GM12878 (cell line): ENCODE data around the gene PERCC1. TPM values are rescaled to one million over a fixed set of nuclear protein-coding genes. Genes with fewer than 3 reads are reported as not detected.

Source experiments
- ATAC-seq: fragments of 200-7000 bp; cut with Tn5 transposase; 3 replicates; pipeline ENCODE4 v1.9.1; 2020; ENCODE audit warnings: mild to moderate bottlenecking, moderate library complexity
- BruUV-seq: library from RNA; stranded (reverse); fragments of 400-500 nt; replicated peaks from 2 replicates; lab custom pipeline; 2021; lab: Mats Ljungman, UMichigan
- CTCF ChIA-PET: fragments of 300-600 bp; sonication (Branson Sonifier 250); formaldehyde crosslinking; extraction: SDS; loops from one replicate; lab custom pipeline; 2021; ENCODE audit warnings: inconsistent platforms; lab: Yijun Ruan, JAX
- POLR2A ChIA-PET: fragments of 350-600 bp; formaldehyde crosslinking; extraction: SDS; loops from one replicate; lab custom pipeline; 2021; ENCODE audit warnings: inconsistent platforms; lab: Charles Lee
- RAD21 ChIA-PET: fragments of 300-600 bp; sonication (Branson Sonifier 250); formaldehyde crosslinking; loops from one replicate; lab custom pipeline; 2023; ENCODE audit warnings: antibody characterized with exemption; ENCODE audit not compliant: unreplicated experiment; lab: Charles Lee
- SMC1A ChIA-PET: fragments of 300-600 bp; sonication (Branson Sonifier 250); formaldehyde crosslinking; loops from one replicate; lab custom pipeline; 2023; ENCODE audit not compliant: unreplicated experiment, uncharacterized antibody; lab: Charles Lee
- DNase-seq: peaks from one replicate; pipeline ENCODE4 v3.0.0-alpha.2; 2011; ENCODE audit warnings: low read depth, low spot score
- FAIRE-seq: peaks from 3 replicates; lab custom pipeline; 2011; peaks lifted over from hg19 to GRCh38; lab: Jason Lieb, UNC
- H2AFZ ChIP-seq: 2 replicates; pipeline ENCODE4 v1.6.0; 2011; ENCODE audit warnings: low read depth, low read length, control low read depth; ENCODE audit not compliant: control insufficient read depth
- H3K27ac ChIP-seq: 2 replicates; pipeline ENCODE4 v1.5.1; 2011; ENCODE audit warnings: control low read depth; ENCODE audit not compliant: control insufficient read depth, insufficient read depth
- H3K27me3 ChIP-seq, 2 experiments: replicated peaks in 1 of 2; 2 replicates each; pipeline versions ENCODE4 v1.6.0 to v1.6.1; 2011; ENCODE audit warnings: low read length in 1 of 2; ENCODE audit not compliant: control insufficient read depth in 2 of 2, insufficient read depth in 2 of 2
- H3K36me3 ChIP-seq, 2 experiments: 2 replicates each; pipeline ENCODE4 v1.5.1; 2011; ENCODE audit warnings: low read length in 1 of 2; ENCODE audit not compliant: control insufficient read depth in 2 of 2, insufficient read depth in 2 of 2
- H3K4me1 ChIP-seq: 2 replicates; pipeline ENCODE4 v1.6.1; 2011; ENCODE audit warnings: mild to moderate bottlenecking, low read length, moderate library complexity, mixed read lengths; ENCODE audit not compliant: control insufficient read depth, insufficient read depth
- H3K4me2 ChIP-seq: 2 replicates; pipeline ENCODE4 v1.6.0; 2011; ENCODE audit warnings: control low read depth; ENCODE audit not compliant: control insufficient read depth, insufficient read depth
- H3K4me3 ChIP-seq: fragments of 200-600 bp; sonication (generic); 2 replicates; pipeline ENCODE4 v1.5.1; 2016
- H3K79me2 ChIP-seq: 2 replicates; pipeline ENCODE4 v1.6.0; 2011; ENCODE audit warnings: low read length; ENCODE audit not compliant: control insufficient read depth, insufficient read depth
- H3K9ac ChIP-seq: 2 replicates; pipeline ENCODE4 v1.8.0; 2011; ENCODE audit warnings: low read length, control low read depth, mixed read lengths; ENCODE audit not compliant: control insufficient read depth, insufficient read depth
- H3K9me3 ChIP-seq: replicated peaks from 3 replicates; pipeline ENCODE4 v1.5.1; 2011; ENCODE audit warnings: mild to moderate bottlenecking, low read length; ENCODE audit not compliant: control insufficient read depth, insufficient read depth
- H4K20me1 ChIP-seq: 2 replicates; pipeline ENCODE4 v1.6.0; 2011; ENCODE audit not compliant: control insufficient read depth, insufficient read depth
- HDAC6 ChIP-seq: fragments of 200-600 bp; sonication (generic); IDR thresholded peaks from one replicate; pipeline ENCODE4 v1.8.0; 2017; ENCODE audit warnings: antibody characterized with exemption; ENCODE audit not compliant: unreplicated experiment
- HDGF ChIP-seq: fragments of 450-650 bp; IDR thresholded peaks from 2 replicates; pipeline ENCODE4 v1.6.1; 2016; ENCODE audit warnings: antibody characterized with exemption
- IRF4 ChIP-seq: IDR thresholded peaks from 2 replicates; pipeline ENCODE4 v1.6.1; 2011; ENCODE audit warnings: low read depth, low read length
- JUNB ChIP-seq: IDR thresholded peaks from 2 replicates; pipeline ENCODE4 v1.6.1; 2016; ENCODE audit warnings: antibody characterized with exemption, mild to moderate bottlenecking
- MYC ChIP-seq: IDR thresholded peaks from 2 replicates; pipeline ENCODE4 v1.6.1; 2011; ENCODE audit warnings: mild to moderate bottlenecking, low read length, moderate library complexity, inconsistent platforms; ENCODE audit not compliant: insufficient read depth, insufficient replicate concordance, insufficient read length, severe bottlenecking
- NFIC ChIP-seq: IDR thresholded peaks from 2 replicates; pipeline ENCODE4 v1.6.1; 2012; ENCODE audit warnings: low read depth, mild to moderate bottlenecking, inconsistent platforms, low read length, moderate library complexity
- POU2F2 ChIP-seq: IDR thresholded peaks from 3 replicates; pipeline ENCODE4 v1.6.1; 2011; ENCODE audit warnings: low read depth, mild to moderate bottlenecking, low read length, borderline replicate concordance
- WGBS: methylation state at CpG from one replicate; pipeline ENCODE4 v1.1.6; 2016; ENCODE audit warnings: low lambda C conversion rate; ENCODE audit not compliant: insufficient replicate concordance, insufficient coverage; ENCODE audit errors: missing lambda C conversion rate; 5-methylcytosine and 5-hydroxymethylcytosine counted together
- in situ Hi-C: fragments of 300-500 bp; cut with MboI; formaldehyde crosslinking; loops from 9 replicates; pipeline ENCODE4 v1.14.3; 2018; ENCODE audit warnings: mixed read lengths
- intact Hi-C: fragments of 100-400 bp; cut with micrococcal nuclease; formaldehyde crosslinking; loops from one replicate; pipeline ENCODE4 v1.14.2; 2022; ENCODE audit not compliant: unreplicated experiment
- polyA plus RNA-seq, 11 experiments: library from polyadenylated mRNA; depleted of rRNA in 4 of 11; unstranded in 6 of 11; stranded (reverse) in 5 of 11; fragments of >200 nt; fragmentation: Nextera tagmentation in 4 of 11; fragmentation: Illumina TruSeq in 1 of 11; extraction: Ambion mirVana in 4 of 11; extraction: Trizol in 1 of 11; gene quantifications; 1 replicate in 1 of 11; 2 replicates in 10 of 11; pipeline versions ENCODE4 v1.2.1 to v1.2.3, GENCODE V29; 2011 to 2016; ENCODE audit warnings: inconsistent platforms in 2 of 11, missing spikeins in 2 of 11, low read depth in 1 of 11
- total RNA-seq, 4 experiments: library from RNA; depleted of rRNA in 3 of 4; stranded (reverse); fragments of >200 nt in 3 of 4; fragmentation: Illumina TruSeq in 1 of 4; extraction: Trizol in 1 of 4; gene quantifications; 2 replicates each; pipeline versions ENCODE4 v1.2.1 to v1.2.3, GENCODE V29; 2013 to 2021
- TF ChIP-seq, protein P1 (sequence below): IDR thresholded peaks from 2 replicates; pipeline ENCODE4 v1.6.1; 2011; ENCODE audit warnings: low read depth, low read length, improper control_type of control experiment, borderline replicate concordance
- TF ChIP-seq, protein P2 (sequence below): fragments of 450-650 bp; IDR thresholded peaks from 2 replicates; pipeline ENCODE4 v1.6.1; 2016; ENCODE audit warnings: mild to moderate bottlenecking
- TF ChIP-seq, protein P3 (sequence below): IDR thresholded peaks from 2 replicates; pipeline ENCODE4 v1.6.1; 2012; ENCODE audit warnings: improper control_type of control experiment, low read depth, low read length; ENCODE audit not compliant: insufficient replicate concordance
- TF ChIP-seq, protein P4 (sequence below): fragments of 450-650 bp; IDR thresholded peaks from 2 replicates; pipeline ENCODE4 v1.6.1; 2018; ENCODE audit warnings: mild to moderate bottlenecking, low read depth, moderate library complexity; ENCODE audit not compliant: partially characterized antibody

Gene PERCC1
- total and polyA plus RNA-seq, 10 of the 15 experiments (the other 5 are each of a cell fraction or from before 2014, with no cell fraction given), result not detected

DNA sequence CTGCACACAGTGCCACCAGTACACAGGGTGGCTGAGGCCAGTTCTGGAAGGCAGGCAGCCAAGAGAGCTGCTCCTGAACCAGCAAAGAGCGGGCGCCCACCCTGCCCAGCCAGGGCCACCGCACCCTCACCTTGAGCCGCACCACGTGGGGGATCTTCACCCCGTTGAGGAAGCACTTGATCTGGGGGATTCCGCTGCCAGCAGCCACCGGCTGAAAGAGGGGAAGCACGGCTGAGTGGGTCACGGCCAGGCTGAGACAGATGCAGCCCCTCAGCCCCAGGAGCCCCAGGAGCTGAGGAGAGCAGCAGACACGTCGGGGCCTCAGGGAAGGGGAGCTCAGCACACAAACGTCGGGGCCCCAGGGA is 28.1 kb downstream of the PERCC1 start (continued):
- no peak for TF ChIP-seq MYC
- TF ChIP-seq JUNB, result no peak

DNA sequence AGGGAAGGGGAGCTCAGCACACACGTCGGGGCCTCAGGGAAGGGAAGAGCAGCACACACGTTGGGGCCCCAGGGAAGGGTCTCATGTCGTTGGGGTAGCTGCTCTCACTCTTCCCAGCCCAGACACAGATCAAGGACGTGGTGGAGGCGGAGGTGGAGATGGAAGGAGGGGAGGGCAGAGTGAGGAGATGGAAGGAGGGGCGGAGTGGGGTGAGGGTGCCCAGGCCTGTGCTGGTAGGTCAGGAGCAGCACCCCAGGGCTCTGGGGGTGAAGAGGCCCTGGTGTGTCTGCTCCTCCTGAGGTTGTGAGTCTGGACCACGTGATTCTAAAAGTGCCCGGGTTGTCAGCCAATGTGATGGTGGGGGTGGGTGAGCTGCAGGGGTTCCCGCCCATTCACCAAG is 29.1 kb downstream of the PERCC1 start:
- no peaks in the 10 kb centered on the region for H3K79me2 ChIP-seq
- CTCF ChIA-PET, result interaction anchor here (0.8 kb wide), 1 partner anchor 160 kb away, joined by 3 read pairs; no protein-coding TSS in a partner anchor
- no peak overlapping the region for H2AFZ ChIP-seq
- H3K4me2 ChIP-seq, result no peak overlapping the region
- H4K20me1 ChIP-seq, result no peaks in the 10 kb centered on the region
- no TSS peak for BruUV-seq
- POLR2A ChIA-PET, result interaction anchor here (1.1 to 1.6 kb wide), 2 partner anchors 10 to 12 kb away, joined by 4 to 5 read pairs; no protein-coding TSS in a partner anchor
- SMC1A ChIA-PET, result no interaction called here
- DNase-seq (no peak), ATAC-seq (no peak), FAIRE-seq (no peak)
- peaks cover 10% of the 10 kb centered on the region for H3K4me1 ChIP-seq
- H3K27ac ChIP-seq, result no peak overlapping the region
- H3K4me3 ChIP-seq, result no peak overlapping the region
- no peaks in the 10 kb centered on the region for H3K9me3 ChIP-seq
- no peaks in the 10 kb centered on the region for H3K27me3 ChIP-seq
- no peak overlapping the region for H3K9ac ChIP-seq
- peaks cover 0 to 12% of the 10 kb centered on the region in 2 experiments; a peak in 3 of 4 replicates for H3K36me3 ChIP-seq
- in situ Hi-C loops (no loop called here), intact Hi-C loops (no loop called here)
- RAD21 ChIA-PET, result interaction anchor here (1.5 kb wide), 1 partner anchor 96 kb away, joined by 3 read pairs; no protein-coding TSS in a partner anchor
- WGBS, result 83% methylated on average over 9 of the region's 10 CpGs
- TF ChIP-seq, protein P1, sequence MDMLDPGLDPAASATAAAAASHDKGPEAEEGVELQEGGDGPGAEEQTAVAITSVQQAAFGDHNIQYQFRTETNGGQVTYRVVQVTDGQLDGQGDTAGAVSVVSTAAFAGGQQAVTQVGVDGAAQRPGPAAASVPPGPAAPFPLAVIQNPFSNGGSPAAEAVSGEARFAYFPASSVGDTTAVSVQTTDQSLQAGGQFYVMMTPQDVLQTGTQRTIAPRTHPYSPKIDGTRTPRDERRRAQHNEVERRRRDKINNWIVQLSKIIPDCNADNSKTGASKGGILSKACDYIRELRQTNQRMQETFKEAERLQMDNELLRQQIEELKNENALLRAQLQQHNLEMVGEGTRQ, result no peak
- TF ChIP-seq, protein P2, sequence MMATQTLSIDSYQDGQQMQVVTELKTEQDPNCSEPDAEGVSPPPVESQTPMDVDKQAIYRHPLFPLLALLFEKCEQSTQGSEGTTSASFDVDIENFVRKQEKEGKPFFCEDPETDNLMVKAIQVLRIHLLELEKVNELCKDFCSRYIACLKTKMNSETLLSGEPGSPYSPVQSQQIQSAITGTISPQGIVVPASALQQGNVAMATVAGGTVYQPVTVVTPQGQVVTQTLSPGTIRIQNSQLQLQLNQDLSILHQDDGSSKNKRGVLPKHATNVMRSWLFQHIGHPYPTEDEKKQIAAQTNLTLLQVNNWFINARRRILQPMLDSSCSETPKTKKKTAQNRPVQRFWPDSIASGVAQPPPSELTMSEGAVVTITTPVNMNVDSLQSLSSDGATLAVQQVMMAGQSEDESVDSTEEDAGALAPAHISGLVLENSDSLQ, result no peak
- TF ChIP-seq HDAC6 (no peak), POU2F2 (no peak), HDGF (no peak), NFIC (no peak), IRF4 (no peak)
- TF ChIP-seq, protein P3, sequence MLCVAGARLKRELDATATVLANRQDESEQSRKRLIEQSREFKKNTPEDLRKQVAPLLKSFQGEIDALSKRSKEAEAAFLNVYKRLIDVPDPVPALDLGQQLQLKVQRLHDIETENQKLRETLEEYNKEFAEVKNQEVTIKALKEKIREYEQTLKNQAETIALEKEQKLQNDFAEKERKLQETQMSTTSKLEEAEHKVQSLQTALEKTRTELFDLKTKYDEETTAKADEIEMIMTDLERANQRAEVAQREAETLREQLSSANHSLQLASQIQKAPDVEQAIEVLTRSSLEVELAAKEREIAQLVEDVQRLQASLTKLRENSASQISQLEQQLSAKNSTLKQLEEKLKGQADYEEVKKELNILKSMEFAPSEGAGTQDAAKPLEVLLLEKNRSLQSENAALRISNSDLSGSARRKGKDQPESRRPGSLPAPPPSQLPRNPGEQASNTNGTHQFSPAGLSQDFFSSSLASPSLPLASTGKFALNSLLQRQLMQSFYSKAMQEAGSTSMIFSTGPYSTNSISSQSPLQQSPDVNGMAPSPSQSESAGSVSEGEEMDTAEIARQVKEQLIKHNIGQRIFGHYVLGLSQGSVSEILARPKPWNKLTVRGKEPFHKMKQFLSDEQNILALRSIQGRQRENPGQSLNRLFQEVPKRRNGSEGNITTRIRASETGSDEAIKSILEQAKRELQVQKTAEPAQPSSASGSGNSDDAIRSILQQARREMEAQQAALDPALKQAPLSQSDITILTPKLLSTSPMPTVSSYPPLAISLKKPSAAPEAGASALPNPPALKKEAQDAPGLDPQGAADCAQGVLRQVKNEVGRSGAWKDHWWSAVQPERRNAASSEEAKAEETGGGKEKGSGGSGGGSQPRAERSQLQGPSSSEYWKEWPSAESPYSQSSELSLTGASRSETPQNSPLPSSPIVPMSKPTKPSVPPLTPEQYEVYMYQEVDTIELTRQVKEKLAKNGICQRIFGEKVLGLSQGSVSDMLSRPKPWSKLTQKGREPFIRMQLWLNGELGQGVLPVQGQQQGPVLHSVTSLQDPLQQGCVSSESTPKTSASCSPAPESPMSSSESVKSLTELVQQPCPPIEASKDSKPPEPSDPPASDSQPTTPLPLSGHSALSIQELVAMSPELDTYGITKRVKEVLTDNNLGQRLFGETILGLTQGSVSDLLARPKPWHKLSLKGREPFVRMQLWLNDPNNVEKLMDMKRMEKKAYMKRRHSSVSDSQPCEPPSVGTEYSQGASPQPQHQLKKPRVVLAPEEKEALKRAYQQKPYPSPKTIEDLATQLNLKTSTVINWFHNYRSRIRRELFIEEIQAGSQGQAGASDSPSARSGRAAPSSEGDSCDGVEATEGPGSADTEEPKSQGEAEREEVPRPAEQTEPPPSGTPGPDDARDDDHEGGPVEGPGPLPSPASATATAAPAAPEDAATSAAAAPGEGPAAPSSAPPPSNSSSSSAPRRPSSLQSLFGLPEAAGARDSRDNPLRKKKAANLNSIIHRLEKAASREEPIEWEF, result no peak
- TF ChIP-seq, protein P4, sequence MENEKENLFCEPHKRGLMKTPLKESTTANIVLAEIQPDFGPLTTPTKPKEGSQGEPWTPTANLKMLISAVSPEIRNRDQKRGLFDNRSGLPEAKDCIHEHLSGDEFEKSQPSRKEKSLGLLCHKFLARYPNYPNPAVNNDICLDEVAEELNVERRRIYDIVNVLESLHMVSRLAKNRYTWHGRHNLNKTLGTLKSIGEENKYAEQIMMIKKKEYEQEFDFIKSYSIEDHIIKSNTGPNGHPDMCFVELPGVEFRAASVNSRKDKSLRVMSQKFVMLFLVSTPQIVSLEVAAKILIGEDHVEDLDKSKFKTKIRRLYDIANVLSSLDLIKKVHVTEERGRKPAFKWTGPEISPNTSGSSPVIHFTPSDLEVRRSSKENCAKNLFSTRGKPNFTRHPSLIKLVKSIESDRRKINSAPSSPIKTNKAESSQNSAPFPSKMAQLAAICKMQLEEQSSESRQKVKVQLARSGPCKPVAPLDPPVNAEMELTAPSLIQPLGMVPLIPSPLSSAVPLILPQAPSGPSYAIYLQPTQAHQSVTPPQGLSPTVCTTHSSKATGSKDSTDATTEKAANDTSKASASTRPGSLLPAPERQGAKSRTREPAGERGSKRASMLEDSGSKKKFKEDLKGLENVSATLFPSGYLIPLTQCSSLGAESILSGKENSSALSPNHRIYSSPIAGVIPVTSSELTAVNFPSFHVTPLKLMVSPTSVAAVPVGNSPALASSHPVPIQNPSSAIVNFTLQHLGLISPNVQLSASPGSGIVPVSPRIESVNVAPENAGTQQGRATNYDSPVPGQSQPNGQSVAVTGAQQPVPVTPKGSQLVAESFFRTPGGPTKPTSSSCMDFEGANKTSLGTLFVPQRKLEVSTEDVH, result no peak
